Hepatocyte (in vitro differentiated cells): ENCODE measurements around the gene APBB3. TPM values are rescaled to one million over a fixed set of nuclear protein-coding genes. Genes with fewer than 3 reads are reported as not detected.

Source experiments
- DNase-seq: peaks from one replicate; pipeline ENCODE4 v3.0.0-alpha.2; 2016; ENCODE audit warnings: low spot score
- H2AFZ ChIP-seq: fragments of 200-600 bp; sonication (generic); 2 replicates; pipeline ENCODE4 v1.6.0; 2016; ENCODE audit warnings: antibody characterized with exemption, mild to moderate bottlenecking
- H3K27ac ChIP-seq: fragments of 200-600 bp; sonication (generic); 2 replicates; pipeline ENCODE4 v1.5.1; 2016; ENCODE audit warnings: mild to moderate bottlenecking
- H3K27me3 ChIP-seq: fragments of 200-600 bp; sonication (generic); 2 replicates; pipeline ENCODE4 v1.6.1; 2016
- H3K36me3 ChIP-seq: fragments of 200-600 bp; sonication (generic); replicated peaks from 2 replicates; pipeline ENCODE4 v1.5.1; 2016; ENCODE audit warnings: low read depth; ENCODE audit not compliant: insufficient read depth
- H3K4me1 ChIP-seq: fragments of 200-600 bp; sonication (generic); 2 replicates; pipeline ENCODE4 v1.5.1; 2016; ENCODE audit warnings: mild to moderate bottlenecking, moderate library complexity; ENCODE audit not compliant: insufficient read depth
- H3K4me2 ChIP-seq: fragments of 200-600 bp; sonication (generic); 2 replicates; pipeline ENCODE4 v1.6.0; 2016
- H3K4me3 ChIP-seq: fragments of 200-600 bp; sonication (generic); 2 replicates; pipeline ENCODE4 v1.5.1; 2016; ENCODE audit warnings: mild to moderate bottlenecking
- H3K79me2 ChIP-seq: fragments of 200-600 bp; sonication (generic); 2 replicates; pipeline ENCODE4 v1.6.0; 2017; ENCODE audit warnings: mild to moderate bottlenecking
- H3K9me2 ChIP-seq: fragments of 200-600 bp; sonication (generic); replicated peaks from 2 replicates; pipeline ENCODE4 v1.6.0; 2017; ENCODE audit warnings: mild to moderate bottlenecking; ENCODE audit not compliant: insufficient read depth
- H3K9me3 ChIP-seq: fragments of 200-600 bp; sonication (generic); 2 replicates; pipeline ENCODE4 v1.5.1; 2016; ENCODE audit warnings: low read depth, mild to moderate bottlenecking
- H4K20me1 ChIP-seq: fragments of 200-600 bp; sonication (generic); 2 replicates; pipeline ENCODE4 v1.6.0; 2016; ENCODE audit warnings: mild to moderate bottlenecking; ENCODE audit not compliant: insufficient read depth, poor library complexity, severe bottlenecking
- CTCF ChIP-seq: fragments of 200-600 bp; sonication (generic); IDR thresholded peaks from 2 replicates; pipeline ENCODE4 v1.5.1; 2016; ENCODE audit warnings: antibody characterized with exemption, mild to moderate bottlenecking; ENCODE audit not compliant: poor library complexity
- EZH2 ChIP-seq: fragments of 200-600 bp; sonication (generic); IDR thresholded peaks from 2 replicates; pipeline ENCODE4 v1.6.1; 2016; ENCODE audit warnings: antibody characterized with exemption, mild to moderate bottlenecking, borderline replicate concordance
- EZH2phosphoT487 ChIP-seq: fragments of 200-600 bp; sonication (generic); IDR thresholded peaks from one replicate; pipeline ENCODE4 v1.6.1; 2018; ENCODE audit warnings: antibody characterized with exemption, mild to moderate bottlenecking, low read depth, moderate library complexity; ENCODE audit not compliant: unreplicated experiment, severe bottlenecking
- WGBS: methylation state at CpG from one replicate; pipeline ENCODE4 v1.1.6; 2016; ENCODE audit warnings: low lambda C conversion rate; ENCODE audit errors: missing lambda C conversion rate; 5-methylcytosine and 5-hydroxymethylcytosine counted together
- microRNA-seq: library from miRNA; unstranded; fragments of <30 nt; microRNA quantifications from one replicate; pipeline ENCODE4, GENCODE V29; 2017
- polyA plus RNA-seq: library from polyadenylated mRNA; unstranded; fragments of >200 nt; fragmentation: Nextera tagmentation; extraction: Ambion mirVana; gene quantifications from 2 replicates; pipeline ENCODE4 v1.2.1, GENCODE V29; 2016
- small RNA-seq: library from RNA; depleted of rRNA; stranded (forward); fragments of <200 nt; gene quantifications from one replicate; pipeline ENCODE3, GENCODE V24; 2014
- total RNA-seq: library from RNA; depleted of rRNA; stranded (reverse); fragments of >200 nt; gene quantifications from 2 replicates; pipeline ENCODE4 v1.2.3, GENCODE V29; 2014

APBB3 gene
- total and polyA plus RNA-seq, 2 experiments from 2014 or later, result 19.5 to 41.5 TPM

- Histone ChIP-seq H4K20me1 (no peaks in the 10 kb centered on the region), H2AFZ (no peak overlapping the region), H3K27ac (no peak overlapping the region), H3K9me3 (no peaks in the 10 kb centered on the region), H3K9me2 (no peaks in the 10 kb centered on the region), H3K4me1 (no peaks in the 10 kb centered on the region), H3K36me3 (no peaks in the 10 kb centered on the region), H3K4me2 (no peak overlapping the region), H3K27me3 (no peaks in the 10 kb centered on the region), H3K79me2 (no peaks in the 10 kb centered on the region), H3K4me3 (no peak overlapping the region)
- 96% methylated on average over 2 of the region's 2 CpGs for WGBS
- TF ChIP-seq EZH2 (no peak), EZH2phosphoT487 (no peak), CTCF (no peak)
- no peak for DNase-seq
Observed at GRCh38 chr5:140524003-140524402, 40.4 kb downstream of the APBB3 start.

GRCh38 chr5:140513124-140513523 lies 51.3 kb downstream of the APBB3 start:
- DNase-seq, result no peak
- 96% methylated on average over 2 of the region's 2 CpGs for WGBS
- Histone ChIP-seq H3K79me2 (no peaks in the 10 kb centered on the region), H3K36me3 (no peaks in the 10 kb centered on the region), H3K9me3 (no peaks in the 10 kb centered on the region), H3K27ac (no peak overlapping the region), H4K20me1 (no peaks in the 10 kb centered on the region), H3K4me2 (no peak overlapping the region), H3K4me1 (no peaks in the 10 kb centered on the region), H3K27me3 (no peaks in the 10 kb centered on the region), H2AFZ (no peak overlapping the region), H3K4me3 (no peak overlapping the region), H3K9me2 (no peaks in the 10 kb centered on the region)
- no peak for TF ChIP-seq EZH2
- TF ChIP-seq CTCF, result no peak
- no peak for TF ChIP-seq EZH2phosphoT487

- no peak for DNase-seq
- no peak for TF ChIP-seq EZH2
- no peak for TF ChIP-seq EZH2phosphoT487
- no peak for TF ChIP-seq CTCF
Observed at GRCh38 chr5:140509898-140510297, 54.5 kb downstream of the APBB3 start.

More at GRCh38 chr5:140509898-140510297, 54.5 kb downstream of the APBB3 start:
- Histone ChIP-seq H2AFZ (no peak overlapping the region), H3K79me2 (no peaks in the 10 kb centered on the region), H4K20me1 (no peaks in the 10 kb centered on the region), H3K4me3 (no peak overlapping the region), H3K27me3 (no peaks in the 10 kb centered on the region), H3K4me1 (no peaks in the 10 kb centered on the region), H3K27ac (no peak overlapping the region), H3K9me2 (no peaks in the 10 kb centered on the region), H3K9me3 (no peaks in the 10 kb centered on the region), H3K36me3 (no peaks in the 10 kb centered on the region), H3K4me2 (no peak overlapping the region)
- WGBS, result 91% methylated on average over 4 of the region's 4 CpGs

Small RNA genes lying within 50 kb of the gene (microRNA-seq; reads per million reads assigned to microRNA genes)
- not detected for gene MIR6831

Small RNA genes lying within 50 kb of the gene (small RNA-seq; reads per million reads assigned to genes)
- 0.19 reads per million for gene RF00279
- gene RF00443, result not detected

Other genes starting within 250 kb of the APBB3 start
- 7.2 and 8.3 TPM in 2 replicates for gene HBEGF, start 218.0 kb downstream of the APBB3 start, total RNA-seq
- 6.7 and 7.9 TPM in 2 replicates for gene HBEGF, start 218.0 kb downstream of the APBB3 start, polyA plus RNA-seq
- 0.07 TPM in 1 of 2 replicates, not detected in the other for gene SLC4A9, start 204.4 kb downstream of the APBB3 start, total RNA-seq
- gene SLC4A9, start 204.4 kb downstream of the APBB3 start, polyA plus RNA-seq, result 0.53 and 1.1 TPM in 2 replicates
- gene ANKHD1, start 162.8 kb downstream of the APBB3 start, total RNA-seq, result 70.7 and 78.9 TPM in 2 replicates
- 53.6 and 84.4 TPM in 2 replicates for gene ANKHD1, start 162.8 kb downstream of the APBB3 start, polyA plus RNA-seq
- gene EIF4EBP3, start 16.9 kb downstream of the APBB3 start, total RNA-seq, result 2.7 and 3.5 TPM in 2 replicates
- gene EIF4EBP3, start 16.9 kb downstream of the APBB3 start, polyA plus RNA-seq, result 6.6 and 6.9 TPM in 2 replicates
- gene SRA1, start 7.1 kb downstream of the APBB3 start, total RNA-seq, result 24.4 and 26.5 TPM in 2 replicates
- gene SRA1, start 7.1 kb downstream of the APBB3 start, polyA plus RNA-seq, result 66.4 and 66.6 TPM in 2 replicates
- gene SLC35A4, start 230 bp upstream of the APBB3 start, total RNA-seq, result 29.2 and 34.1 TPM in 2 replicates
- 70.4 and 81.0 TPM in 2 replicates for gene SLC35A4, start 230 bp upstream of the APBB3 start, polyA plus RNA-seq
- 0.84 and 2.3 TPM in 2 replicates for gene CD14, start 68.6 kb upstream of the APBB3 start, total RNA-seq
- 0.45 and 1.9 TPM in 2 replicates for gene CD14, start 68.6 kb upstream of the APBB3 start, polyA plus RNA-seq
- gene TMCO6, start 74.9 kb upstream of the APBB3 start, total RNA-seq, result 10.0 and 25.8 TPM in 2 replicates
- gene TMCO6, start 74.9 kb upstream of the APBB3 start, polyA plus RNA-seq, result 9.3 and 13.1 TPM in 2 replicates
- 82.7 and 82.9 TPM in 2 replicates for gene NDUFA2, start 83.0 kb upstream of the APBB3 start, total RNA-seq
- 161 and 182 TPM in 2 replicates for gene NDUFA2, start 83.0 kb upstream of the APBB3 start, polyA plus RNA-seq
- gene IK, start 83.2 kb upstream of the APBB3 start, total RNA-seq, result 68.7 and 72.2 TPM in 2 replicates
- 75.0 and 83.2 TPM in 2 replicates for gene IK, start 83.2 kb upstream of the APBB3 start, polyA plus RNA-seq
- gene WDR55, start 100.3 kb upstream of the APBB3 start, total RNA-seq, result 21.2 and 21.4 TPM in 2 replicates
- gene WDR55, start 100.3 kb upstream of the APBB3 start, polyA plus RNA-seq, result 23.0 and 25.6 TPM in 2 replicates
- 0.36 and 1.3 TPM in 2 replicates for gene DND1, start 109.0 kb upstream of the APBB3 start, total RNA-seq
- gene DND1, start 109.0 kb upstream of the APBB3 start, polyA plus RNA-seq, result 0.52 and 0.85 TPM in 2 replicates
- gene HARS1, start 126.8 kb upstream of the APBB3 start, total RNA-seq, result 40.0 and 41.1 TPM in 2 replicates
- 56.6 and 58.8 TPM in 2 replicates for gene HARS1, start 126.8 kb upstream of the APBB3 start, polyA plus RNA-seq
- 22.8 and 26.9 TPM in 2 replicates for gene HARS2, start 126.9 kb upstream of the APBB3 start, total RNA-seq
- 28.6 and 32.3 TPM in 2 replicates for gene HARS2, start 126.9 kb upstream of the APBB3 start, polyA plus RNA-seq
- 37.7 and 40.9 TPM in 2 replicates for gene ZMAT2, start 135.8 kb upstream of the APBB3 start, total RNA-seq
- 29.5 and 47.6 TPM in 2 replicates for gene ZMAT2, start 135.8 kb upstream of the APBB3 start, polyA plus RNA-seq
- gene PCDHA1, start 221.5 kb upstream of the APBB3 start, total RNA-seq, result 0.04 TPM in 1 of 2 replicates, not detected in the other
- gene PCDHA1, start 221.5 kb upstream of the APBB3 start, polyA plus RNA-seq, result not detected in 2 replicates
- gene PCDHA2, start 230.3 kb upstream of the APBB3 start, total RNA-seq, result 2.3 and 3.9 TPM in 2 replicates
- gene PCDHA2, start 230.3 kb upstream of the APBB3 start, polyA plus RNA-seq, result 2.0 and 2.6 TPM in 2 replicates
- gene PCDHA3, start 236.5 kb upstream of the APBB3 start, total RNA-seq, result 0.84 and 1.1 TPM in 2 replicates
- gene PCDHA3, start 236.5 kb upstream of the APBB3 start, polyA plus RNA-seq, result 0.12 and 0.49 TPM in 2 replicates
- gene PCDHA4, start 242.5 kb upstream of the APBB3 start, total RNA-seq, result 25.2 and 30.0 TPM in 2 replicates
- gene PCDHA4, start 242.5 kb upstream of the APBB3 start, polyA plus RNA-seq, result 9.1 and 12.3 TPM in 2 replicates